H9 (cell line): ENCODE results near the gene CEP112. TPM values are rescaled to one million over a fixed set of nuclear protein-coding genes. Genes with fewer than 3 reads are reported as not detected.

ENCODE experiments used
- DNase-seq: peaks from one replicate; pipeline ENCODE4 v3.0.0-alpha.2; 2017
- H2AFZ ChIP-seq: one replicate; pipeline ENCODE4 v1.6.1; 2013; ENCODE audit warnings: mild to moderate bottlenecking, low read length, control low read depth, moderate library complexity
- H2AK5ac ChIP-seq: 2 replicates; pipeline ENCODE4 v1.6.1; 2013; ENCODE audit warnings: low read length, control low read depth, mixed read lengths; ENCODE audit not compliant: insufficient read length
- H2BK120ac ChIP-seq: one replicate; pipeline ENCODE4 v1.6.1; 2013; ENCODE audit warnings: low read depth, mild to moderate bottlenecking, low read length, control low read depth, inconsistent platforms; ENCODE audit not compliant: poor library complexity, severe bottlenecking
- H2BK12ac ChIP-seq: 2 replicates; pipeline ENCODE4 v1.6.1; 2013; ENCODE audit warnings: low read length, control low read depth, mixed read lengths, low read depth; ENCODE audit not compliant: insufficient read length
- H2BK15ac ChIP-seq: 2 replicates; pipeline ENCODE4 v1.6.1; 2013; ENCODE audit warnings: low read depth, low read length, control low read depth
- H2BK20ac ChIP-seq: one replicate; pipeline ENCODE4 v1.6.1; 2013; ENCODE audit warnings: low read depth, mild to moderate bottlenecking, low read length, control low read depth, inconsistent platforms; ENCODE audit not compliant: poor library complexity, severe bottlenecking
- H2BK5ac ChIP-seq: 2 replicates; pipeline ENCODE4 v1.6.1; 2013; ENCODE audit warnings: low read length, control low read depth, mixed read lengths; ENCODE audit not compliant: insufficient read length
- H3K14ac ChIP-seq: 2 replicates; pipeline ENCODE4 v1.6.1; 2013; ENCODE audit warnings: low read length, control low read depth; ENCODE audit not compliant: insufficient read depth
- H3K18ac ChIP-seq: 2 replicates; pipeline ENCODE4 v1.6.1; 2013; ENCODE audit warnings: low read depth, mild to moderate bottlenecking, mixed read lengths, low read length, control low read depth; ENCODE audit not compliant: insufficient read length
- H3K23ac ChIP-seq: 2 replicates; pipeline ENCODE4 v1.6.1; 2013; ENCODE audit warnings: low read length, control low read depth, mixed read lengths, low read depth; ENCODE audit not compliant: insufficient read length
- H3K23me2 ChIP-seq: 2 replicates; pipeline ENCODE4 v1.6.1; 2013; ENCODE audit warnings: low read depth, mild to moderate bottlenecking, mixed read lengths, low read length, control low read depth; ENCODE audit not compliant: insufficient read length, poor library complexity, severe bottlenecking
- H3K27ac ChIP-seq: 2 replicates; pipeline ENCODE4 v1.5.1; 2013; ENCODE audit warnings: low read length, control low read depth, mixed read lengths, low read depth; ENCODE audit not compliant: insufficient read length
- H3K27me3 ChIP-seq: 2 replicates; pipeline ENCODE4 v1.6.1; 2013; ENCODE audit warnings: low read length, control low read depth, inconsistent platforms; ENCODE audit not compliant: insufficient read depth
- H3K4ac ChIP-seq: 2 replicates; pipeline ENCODE4 v1.6.1; 2013; ENCODE audit warnings: low read depth, mild to moderate bottlenecking, control low read depth, inconsistent platforms, low read length, moderate library complexity
- H3K4me1 ChIP-seq: 2 replicates; pipeline ENCODE4 v1.6.1; 2013; ENCODE audit warnings: low read length, control low read depth, inconsistent platforms; ENCODE audit not compliant: insufficient read depth
- H3K4me2 ChIP-seq: 2 replicates; pipeline ENCODE4 v1.6.1; 2013; ENCODE audit warnings: low read length, control low read depth, mixed read lengths; ENCODE audit not compliant: insufficient read length, insufficient read depth
- H3K56ac ChIP-seq: 2 replicates; pipeline ENCODE4 v1.6.1; 2013; ENCODE audit warnings: low read depth, mild to moderate bottlenecking, mixed read lengths, low read length, control low read depth; ENCODE audit not compliant: insufficient read length
- H3K79me1 ChIP-seq: 2 replicates; pipeline ENCODE4 v1.6.1; 2013; ENCODE audit warnings: low read depth, mild to moderate bottlenecking, moderate library complexity, low read length, control low read depth, inconsistent platforms; ENCODE audit not compliant: insufficient read depth, poor library complexity, severe bottlenecking
- H3K79me2 ChIP-seq: 2 replicates; pipeline ENCODE4 v1.6.1; 2013; ENCODE audit warnings: low read length, control low read depth, inconsistent platforms; ENCODE audit not compliant: insufficient read depth
- H3K9ac ChIP-seq: 2 replicates; pipeline ENCODE4 v1.6.1; 2013; ENCODE audit warnings: low read length, control low read depth, mixed read lengths; ENCODE audit not compliant: insufficient read length; ENCODE audit errors: extremely low read depth
- H3K9me3 ChIP-seq: one replicate; pipeline ENCODE4 v1.6.1; 2013; ENCODE audit warnings: low read depth, low read length, inconsistent platforms; ENCODE audit not compliant: control insufficient read depth
- H3T11ph ChIP-seq: one replicate; pipeline ENCODE4 v1.6.1; 2013; ENCODE audit warnings: mild to moderate bottlenecking, low read length, control low read depth, inconsistent platforms
- H4K20me1 ChIP-seq: one replicate; pipeline ENCODE4 v1.6.1; 2013; ENCODE audit not compliant: control insufficient read depth, insufficient read length, insufficient read depth
- H4K5ac ChIP-seq: 2 replicates; pipeline ENCODE4 v1.6.1; 2013; ENCODE audit warnings: low read depth, mild to moderate bottlenecking, mixed read lengths, low read length, control low read depth; ENCODE audit not compliant: insufficient read length
- H4K8ac ChIP-seq: replicated peaks from 2 replicates; pipeline ENCODE4 v1.6.1; 2013; ENCODE audit warnings: low read length, control low read depth, mixed read lengths, low read depth; ENCODE audit not compliant: insufficient read length
- H4K91ac ChIP-seq: 2 replicates; pipeline ENCODE4 v1.6.1; 2013; ENCODE audit warnings: low read depth, mild to moderate bottlenecking, moderate library complexity, mixed read lengths, low read length, control low read depth; ENCODE audit not compliant: insufficient read length
- H3K27ac Mint-ChIP-seq, 3 experiments: 2 replicates in 2 of 3; 3 replicates in 1 of 3; pipeline ENCODE4 v1.8.0; 2020 to 2021; ENCODE audit warnings: mixed read lengths in 3 of 3, mild to moderate bottlenecking in 1 of 3, moderate library complexity in 1 of 3
- H3K27me3 Mint-ChIP-seq: 2 replicates; pipeline ENCODE4 v1.8.0; 2021; ENCODE audit warnings: low read depth, mild to moderate bottlenecking, moderate library complexity, mixed read lengths
- H3K36me3 Mint-ChIP-seq, 3 experiments: 2 replicates in 2 of 3; 3 replicates in 1 of 3; pipeline ENCODE4 v1.8.0; 2020 to 2021; ENCODE audit warnings: low read depth in 3 of 3, mixed read lengths in 3 of 3; ENCODE audit not compliant: insufficient read depth in 1 of 3
- H3K4me1 Mint-ChIP-seq, 2 experiments: 2 replicates each; pipeline ENCODE4 v1.8.0; 2020; ENCODE audit warnings: mixed read lengths in 2 of 2
- H3K4me3 Mint-ChIP-seq, 2 experiments: 2 replicates in 1 of 2; 3 replicates in 1 of 2; pipeline ENCODE4 v1.8.0; 2020 to 2021; ENCODE audit warnings: mild to moderate bottlenecking in 2 of 2, mixed read lengths in 2 of 2, moderate library complexity in 1 of 2
- H3K9me3 Mint-ChIP-seq, 2 experiments: 2 replicates in 1 of 2; 3 replicates in 1 of 2; pipeline ENCODE4 v1.8.0; 2020; ENCODE audit warnings: mild to moderate bottlenecking in 2 of 2, mixed read lengths in 2 of 2, moderate library complexity in 1 of 2
- WGBS: extraction: QIAGEN DNeasy Blood & Tissue Kit; methylation state at CpG from one replicate; pipeline ENCODE4 v1.1.7; 2013; ENCODE audit warnings: missing lambda C conversion rate, low lambda C conversion rate, mixed read lengths; ENCODE audit not compliant: insufficient read length; ENCODE audit errors: extremely low coverage; 5-methylcytosine and 5-hydroxymethylcytosine counted together
- total RNA-seq: library from RNA; stranded (reverse); gene quantifications from 2 replicates; pipeline ENCODE4 v1.2.1, GENCODE V29; 2021
- TF ChIP-seq, protein P1 (sequence below): fragments of 200-600 bp; sonication (generic); conservative IDR thresholded peaks from 3 replicates; pipeline ENCODE4 v1.8.0; 2021; ENCODE audit warnings: antibody characterized with exemption, mild to moderate bottlenecking

Gene CEP112
- total RNA-seq, 1 experiment from 2014 or later: 5.4 TPM

DNA sequence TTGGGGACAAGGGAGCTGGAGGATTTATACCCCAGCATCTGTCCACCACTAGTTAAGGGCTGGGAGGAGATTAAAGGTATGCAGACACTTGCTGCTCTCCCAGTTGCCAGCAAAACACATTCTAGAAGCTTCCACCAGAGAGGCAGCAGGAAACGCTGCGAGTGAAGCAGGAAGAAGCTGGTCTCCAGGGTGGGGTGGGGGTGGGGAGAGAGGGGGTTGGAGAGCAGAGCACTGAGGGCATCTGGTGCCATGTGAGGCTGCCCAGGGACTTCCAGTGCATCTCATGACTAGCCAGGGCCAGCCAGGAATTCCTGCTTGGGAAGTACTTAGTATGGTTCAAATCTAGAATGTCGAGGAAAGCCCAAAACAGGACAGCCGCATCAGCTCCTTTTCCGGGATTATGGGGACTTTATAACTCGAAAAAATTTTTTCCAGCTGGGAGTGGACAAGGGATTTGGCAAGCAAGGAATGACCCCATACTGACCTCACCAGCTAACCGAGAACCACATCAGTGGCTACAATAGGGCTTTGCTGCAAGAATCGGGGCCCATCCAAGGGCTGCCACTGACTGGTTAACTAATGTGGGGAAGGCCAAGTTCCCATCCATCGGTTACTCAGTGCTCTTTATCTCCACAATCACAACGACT is 604.3 kb downstream of the CEP112 start:
- peaks cover 23 to 27% of the 10 kb centered on the region in 2 experiments for H3K4me1 Mint-ChIP-seq
- H2AK5ac ChIP-seq: no peak overlapping the region
- no peak overlapping the region for H2BK15ac ChIP-seq
- no peak for DNase-seq
- H4K91ac ChIP-seq: no peak overlapping the region
- H3K18ac ChIP-seq: no peak overlapping the region
- H3K27me3 Mint-ChIP-seq: peaks cover 4% of the 10 kb centered on the region
- H3K9ac ChIP-seq: no peak overlapping the region
- no peaks in the 10 kb centered on the region for H3K79me1 ChIP-seq
- no peak overlapping the region for H3K56ac ChIP-seq
- peaks cover 0 to 2% (median 0%) of the 10 kb centered on the region in 3 experiments; a peak in 1 of 7 replicates for H3K36me3 Mint-ChIP-seq
- no peak overlapping the region for H2BK120ac ChIP-seq
- H2AFZ ChIP-seq: no peak overlapping the region
- H3K23me2 ChIP-seq: no peaks in the 10 kb centered on the region
- no peak overlapping the region for H2BK5ac ChIP-seq
- H3K27ac ChIP-seq: no peak overlapping the region
- H3K9me3 Mint-ChIP-seq: no peaks in the 10 kb centered on the region; a peak in 1 of 5 replicates
- no peak overlapping the region for H2BK12ac ChIP-seq
- TF ChIP-seq, protein P1, sequence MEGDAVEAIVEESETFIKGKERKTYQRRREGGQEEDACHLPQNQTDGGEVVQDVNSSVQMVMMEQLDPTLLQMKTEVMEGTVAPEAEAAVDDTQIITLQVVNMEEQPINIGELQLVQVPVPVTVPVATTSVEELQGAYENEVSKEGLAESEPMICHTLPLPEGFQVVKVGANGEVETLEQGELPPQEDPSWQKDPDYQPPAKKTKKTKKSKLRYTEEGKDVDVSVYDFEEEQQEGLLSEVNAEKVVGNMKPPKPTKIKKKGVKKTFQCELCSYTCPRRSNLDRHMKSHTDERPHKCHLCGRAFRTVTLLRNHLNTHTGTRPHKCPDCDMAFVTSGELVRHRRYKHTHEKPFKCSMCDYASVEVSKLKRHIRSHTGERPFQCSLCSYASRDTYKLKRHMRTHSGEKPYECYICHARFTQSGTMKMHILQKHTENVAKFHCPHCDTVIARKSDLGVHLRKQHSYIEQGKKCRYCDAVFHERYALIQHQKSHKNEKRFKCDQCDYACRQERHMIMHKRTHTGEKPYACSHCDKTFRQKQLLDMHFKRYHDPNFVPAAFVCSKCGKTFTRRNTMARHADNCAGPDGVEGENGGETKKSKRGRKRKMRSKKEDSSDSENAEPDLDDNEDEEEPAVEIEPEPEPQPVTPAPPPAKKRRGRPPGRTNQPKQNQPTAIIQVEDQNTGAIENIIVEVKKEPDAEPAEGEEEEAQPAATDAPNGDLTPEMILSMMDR: no peak
- no peak overlapping the region for H2BK20ac ChIP-seq
- no peaks in the 10 kb centered on the region for H3K79me2 ChIP-seq
- WGBS: no CpG with 5 or more reads among the region's 10 CpGs
- H3K4ac ChIP-seq: no peak overlapping the region
- H3K4me3 Mint-ChIP-seq: no peak overlapping the region
- no peaks in the 10 kb centered on the region for H3K9me3 ChIP-seq
- no peaks in the 10 kb centered on the region for H4K20me1 ChIP-seq
- peaks cover 11% of the 10 kb centered on the region; the same call in 1 of the 2 replicates for H3K4me1 ChIP-seq
- H3K4me2 ChIP-seq: no peak overlapping the region
- H3K14ac ChIP-seq: no peak overlapping the region
- no peak overlapping the region for H4K8ac ChIP-seq
- H3K23ac ChIP-seq: no peak overlapping the region
- no peak overlapping the region for H3K27ac Mint-ChIP-seq
- no peak overlapping the region for H4K5ac ChIP-seq
- no peak overlapping the region for H3T11ph ChIP-seq
- H3K27me3 ChIP-seq: no peaks in the 10 kb centered on the region
